DMS114 treated with DMSO at 0.1 percent for 48 hours (cell line): ENCODE results near the gene MAPK8IP2.
"Not testable (repeated sequence)": the region's sequence is repeated elsewhere in the genome, so short reads cannot be mapped to it uniquely, and the experiment has no call there.

ENCODE experiments used
- DNase-seq: peaks from one replicate; lab custom pipeline; 2025; ENCODE audit not compliant: unreplicated experiment; lab: John Stamatoyannopoulos, UW

The MAPK8IP2 gene

GRCh38 chr22:50612528-50613221, 12.1 kb downstream of the MAPK8IP2 start:
- DNase-seq, result no peak

DNA sequence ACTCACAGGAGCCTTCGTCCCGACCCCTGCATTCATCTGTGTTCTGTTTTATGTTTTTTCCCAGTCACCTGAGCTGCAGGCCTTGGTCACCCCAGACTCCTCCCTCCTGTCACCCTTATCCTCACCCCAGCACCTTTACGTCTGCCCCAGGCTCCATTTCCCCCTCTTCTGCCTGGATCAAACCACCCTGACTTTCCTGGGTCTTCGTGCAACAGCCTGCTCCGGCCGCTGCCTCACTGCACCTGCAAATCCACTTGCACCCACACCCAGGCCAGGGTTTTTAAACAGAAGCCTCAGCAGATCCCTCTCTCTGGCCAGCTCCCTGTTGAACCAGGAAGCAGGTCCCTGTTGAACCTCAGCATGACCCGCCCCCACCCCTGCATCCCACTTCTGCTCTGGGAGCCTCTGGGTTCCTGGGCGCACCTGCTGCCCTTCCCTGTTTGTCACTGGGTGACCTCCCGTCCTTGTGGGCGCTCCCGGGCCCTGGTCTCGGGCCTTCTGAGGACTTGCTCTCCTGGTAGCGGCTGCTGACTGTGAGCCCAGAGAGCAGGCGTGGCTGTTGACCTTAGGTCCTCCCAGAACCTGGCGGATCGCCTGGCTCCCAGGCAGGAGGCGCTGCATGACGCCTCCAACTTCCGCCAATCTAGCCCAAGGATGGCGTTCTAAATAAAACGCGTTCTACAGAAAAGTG, 12.8 kb downstream of the MAPK8IP2 start:
- no peak for DNase-seq

DNA sequence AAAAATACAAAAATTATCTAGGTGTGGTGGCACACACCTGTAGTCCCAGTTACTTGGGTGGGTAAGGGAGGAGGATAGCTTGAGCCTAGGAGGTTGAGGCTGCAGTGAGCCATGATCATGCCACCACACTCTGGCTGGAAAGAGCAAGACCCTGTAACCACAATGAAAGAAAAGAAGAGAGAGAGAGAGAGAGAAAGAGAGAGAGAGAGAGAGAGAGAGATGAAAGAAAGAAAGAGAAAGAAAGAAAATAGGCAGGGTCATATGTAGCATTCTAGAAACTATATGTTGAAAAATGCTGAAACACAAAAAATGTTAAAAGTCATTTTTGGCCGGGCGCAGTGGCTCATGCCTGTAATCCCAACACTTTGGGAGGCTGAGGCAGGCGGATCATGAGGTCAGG, 13.7 kb downstream of the MAPK8IP2 start:
- not testable (repeated sequence) for DNase-seq

- peak; percentile 74 for DNase-seq
These were observed 20.2 kb downstream of the MAPK8IP2 start for GRCh38 chr22:50620593-50621355.

- no peak for DNase-seq
These were observed 20.8 kb downstream of the MAPK8IP2 start for GRCh38 chr22:50621356-50621880.

- no peak for DNase-seq
These were observed 21.5 kb downstream of the MAPK8IP2 start for GRCh38 chr22:50621948-50622722.

GRCh38 chr22:50622723-50623327, 22.2 kb downstream of the MAPK8IP2 start:
- DNase-seq, result no peak

DNA sequence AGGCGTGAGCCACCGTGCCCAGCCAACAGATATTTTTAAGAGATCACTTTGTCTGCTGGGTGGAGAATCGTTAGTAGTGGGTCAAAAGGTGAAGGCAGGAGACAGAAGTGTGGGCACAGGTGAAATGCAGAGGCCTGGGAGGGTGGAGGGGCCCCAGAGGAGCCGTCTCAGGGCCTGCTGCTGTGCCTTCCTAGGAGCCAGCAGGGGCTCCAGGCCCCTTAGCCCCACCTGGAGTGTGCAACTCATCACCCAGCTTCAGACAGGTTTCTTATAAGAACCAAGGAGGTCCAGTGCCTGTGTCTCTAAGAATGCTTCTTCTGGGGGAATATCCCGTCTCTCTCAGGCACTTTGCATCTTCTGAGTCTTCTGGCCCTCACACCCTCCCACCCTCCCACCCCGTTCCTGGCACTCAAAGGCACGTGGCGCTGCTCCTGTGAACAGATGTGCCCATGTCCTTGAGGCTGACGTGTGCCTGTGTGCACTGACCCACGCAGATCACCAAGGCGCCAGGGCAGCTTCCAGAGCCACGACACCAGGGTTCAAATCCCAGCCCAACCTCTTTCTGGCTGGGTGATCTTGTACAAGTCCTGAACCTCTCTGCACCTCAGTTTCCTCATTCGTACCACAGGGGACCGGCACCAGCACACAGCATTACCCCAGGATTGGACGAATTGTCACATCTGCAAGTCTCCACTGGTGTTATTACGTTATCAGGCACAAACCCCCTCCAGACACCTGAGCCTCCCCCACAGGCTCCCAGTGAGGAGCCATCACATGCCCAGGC, 23.9 kb downstream of the MAPK8IP2 start:
- no peak for DNase-seq

GRCh38 chr22:50625131-50625567, 24.6 kb downstream of the MAPK8IP2 start:
- DNase-seq, result no peak

DNA sequence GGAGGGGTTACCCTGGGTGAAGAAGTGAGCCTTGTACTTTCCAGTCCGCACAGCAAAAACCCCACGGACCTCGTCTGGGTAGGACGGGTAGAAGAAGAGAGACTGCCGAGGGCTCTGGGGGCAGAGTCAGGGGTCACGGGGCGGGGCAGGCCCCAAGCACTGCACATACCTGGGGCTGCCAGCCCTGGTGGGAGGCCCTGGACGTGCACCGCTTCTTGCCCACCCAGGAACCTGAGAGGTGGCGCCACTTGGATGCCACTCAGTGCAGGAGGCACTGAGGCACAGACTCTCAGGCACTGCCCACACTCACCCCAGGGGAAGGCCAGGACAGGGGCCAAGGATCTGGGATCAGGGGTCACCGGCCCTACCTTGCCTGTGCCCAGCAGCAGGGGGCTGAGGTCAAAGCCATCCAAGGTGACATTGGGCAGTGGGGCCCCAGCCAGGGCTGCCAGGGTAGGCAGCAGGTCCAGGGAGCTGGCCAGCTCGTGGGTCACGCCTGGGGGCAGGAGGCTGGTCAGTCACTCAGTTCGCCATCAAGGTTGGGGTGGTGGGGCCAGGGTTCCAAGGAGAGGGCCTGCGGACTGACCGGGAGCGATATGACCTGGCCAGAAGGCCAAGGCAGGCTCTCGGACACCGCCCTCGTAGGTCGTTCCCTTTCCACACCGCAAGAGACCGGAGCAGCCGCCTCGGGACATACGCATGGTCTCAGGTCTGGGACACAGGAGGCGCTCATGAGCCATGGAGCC, 25.1 kb downstream of the MAPK8IP2 start:
- DNase-seq, result no peak

DNA sequence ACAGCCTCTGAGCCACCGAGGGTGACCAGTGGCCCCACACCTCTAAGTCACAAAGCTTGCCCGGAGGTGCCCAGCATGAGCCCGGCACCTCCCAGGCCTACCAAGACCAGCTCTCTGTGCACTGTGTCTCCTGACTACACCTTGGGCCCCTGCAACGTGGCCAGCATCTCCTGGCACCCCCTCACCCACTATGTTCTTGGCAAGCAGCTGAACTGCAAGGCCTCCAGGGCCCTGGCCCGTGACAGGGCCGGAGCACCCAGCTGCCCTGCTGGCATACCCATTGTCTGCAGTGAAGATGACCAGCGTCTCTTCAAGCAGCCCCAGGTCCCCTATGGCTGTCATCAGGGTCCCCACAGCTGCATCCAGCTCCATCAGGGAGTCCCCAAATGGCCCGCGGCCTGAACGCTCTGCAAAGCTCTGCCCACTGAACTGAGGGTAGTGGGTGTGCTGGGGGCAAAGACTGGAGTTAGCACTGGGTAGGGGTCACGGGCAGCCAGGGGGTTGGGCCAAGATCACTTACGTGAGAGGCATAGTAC, 25.8 kb downstream of the MAPK8IP2 start:
- no peak for DNase-seq

DNA sequence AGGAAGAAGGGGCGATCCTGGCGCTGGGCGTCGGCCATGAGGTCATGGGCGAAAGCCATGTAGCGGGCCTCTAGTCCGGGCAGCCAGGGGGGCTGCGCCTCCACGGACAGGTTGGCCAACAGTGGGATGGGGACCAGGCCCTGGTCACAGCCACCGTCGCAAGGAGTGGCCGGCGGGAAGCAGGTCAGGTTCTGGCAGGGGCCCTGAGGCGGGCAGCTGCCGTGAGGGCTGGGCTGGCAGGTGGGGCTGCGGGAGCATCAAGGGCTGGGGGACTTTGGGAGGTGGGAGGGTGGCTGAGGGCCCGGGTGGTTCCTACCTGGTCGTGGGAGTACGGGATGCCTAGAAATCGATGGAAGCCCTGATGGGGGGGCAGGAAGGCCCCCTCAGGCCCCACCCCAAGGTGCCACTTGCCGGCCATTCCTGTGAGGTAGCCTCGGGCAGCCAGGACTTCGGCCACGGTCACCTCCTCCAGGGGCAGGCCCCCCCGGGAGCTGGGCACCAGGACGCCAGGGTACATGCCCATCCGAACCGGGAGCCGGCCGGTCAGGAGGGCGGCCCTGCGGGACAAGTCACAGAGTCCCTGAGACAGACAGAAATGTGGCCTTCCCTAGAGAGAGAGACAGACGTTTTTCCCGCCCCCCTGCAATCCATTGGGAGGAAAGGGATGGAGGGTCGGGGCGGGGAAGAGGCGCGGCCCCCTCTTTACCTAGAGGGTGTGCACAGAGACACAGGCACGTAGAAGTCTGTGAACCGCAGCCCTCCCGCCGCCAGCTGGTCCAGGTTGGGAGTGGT, 26.5 kb downstream of the MAPK8IP2 start:
- DNase-seq, result no peak

DNA sequence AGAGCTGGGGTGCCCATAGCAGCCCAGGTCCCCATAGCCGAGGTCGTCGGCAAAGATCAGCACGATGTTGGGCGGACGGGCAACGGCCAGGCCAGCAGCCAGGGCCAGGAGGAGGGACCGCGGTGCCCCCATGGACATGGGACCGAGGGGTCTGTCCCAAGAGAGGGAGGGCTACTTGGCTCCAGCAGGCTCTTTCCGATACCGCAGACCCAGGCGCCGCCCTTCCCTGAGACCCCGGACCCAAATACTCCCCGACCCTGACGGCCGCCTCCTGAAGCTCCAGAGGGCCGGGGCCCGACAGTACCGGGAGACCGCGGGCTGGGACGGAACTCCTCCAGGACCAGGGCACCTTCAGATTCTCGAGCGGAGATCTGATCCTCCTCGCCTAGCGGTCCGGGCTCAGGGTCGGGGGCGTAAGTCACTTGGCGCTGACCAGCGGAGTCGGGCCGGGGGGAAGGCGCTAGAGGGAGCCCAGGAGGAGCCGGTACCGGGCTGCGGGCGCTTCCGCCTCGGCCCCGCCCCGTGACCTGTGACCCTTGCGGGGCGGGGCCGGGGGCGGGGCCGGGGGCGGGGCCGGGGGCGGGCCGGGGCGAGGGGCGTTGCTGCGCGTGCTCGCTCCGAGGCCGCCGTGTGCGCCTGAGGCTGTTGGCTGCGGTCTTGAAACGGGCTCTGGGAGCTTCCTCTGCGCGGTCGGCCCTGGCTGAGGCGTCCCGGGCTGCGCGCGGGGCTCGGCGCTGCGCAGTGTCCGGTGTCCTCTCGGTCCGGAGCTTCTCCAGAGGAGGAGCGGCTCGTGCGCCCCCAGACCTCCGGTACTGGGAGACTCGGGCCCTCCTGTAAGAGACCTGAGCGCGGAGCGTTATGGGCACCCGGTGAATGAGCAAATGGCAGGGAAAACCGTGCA, 27.3 kb downstream of the MAPK8IP2 start, which contains the start of gene ARSA:
TSS of gene ARSA (minus strand) at position 511 of the 901 bp plus-strand sequence. CDS start at position 138, 373 bp downstream.
- DNase-seq, result peak; percentile 40

DNA sequence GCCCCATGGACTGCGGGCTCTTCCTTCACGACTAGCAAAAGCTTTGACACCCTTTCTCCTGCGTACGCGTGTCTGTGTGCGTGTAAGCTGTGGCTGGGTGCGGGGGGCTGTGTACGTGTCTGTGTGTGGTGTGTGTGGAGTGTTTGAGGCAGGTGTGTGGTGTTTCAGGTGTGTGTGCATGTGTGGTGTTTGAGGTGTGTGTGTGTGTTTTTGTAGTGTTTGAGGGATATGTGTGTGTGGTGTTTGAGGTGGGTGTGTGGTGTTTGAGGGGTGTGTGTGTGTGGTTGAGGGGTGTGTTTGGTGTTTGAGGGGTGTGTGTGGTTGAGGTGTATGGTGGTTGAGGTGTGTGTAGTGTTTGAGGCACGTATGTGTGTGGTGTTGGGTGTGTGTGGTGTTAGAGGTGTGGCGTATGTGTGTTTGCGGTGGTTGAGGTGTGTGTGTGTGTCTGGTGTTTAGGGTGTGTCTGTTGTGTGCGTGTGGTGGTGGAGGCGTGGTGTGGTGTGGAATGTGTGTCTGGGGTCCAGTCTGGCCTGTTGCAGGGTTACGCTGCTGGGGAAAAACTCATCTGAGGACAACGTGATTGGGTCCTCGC, 28.0 kb downstream of the MAPK8IP2 start:
- no peak for DNase-seq

DNA sequence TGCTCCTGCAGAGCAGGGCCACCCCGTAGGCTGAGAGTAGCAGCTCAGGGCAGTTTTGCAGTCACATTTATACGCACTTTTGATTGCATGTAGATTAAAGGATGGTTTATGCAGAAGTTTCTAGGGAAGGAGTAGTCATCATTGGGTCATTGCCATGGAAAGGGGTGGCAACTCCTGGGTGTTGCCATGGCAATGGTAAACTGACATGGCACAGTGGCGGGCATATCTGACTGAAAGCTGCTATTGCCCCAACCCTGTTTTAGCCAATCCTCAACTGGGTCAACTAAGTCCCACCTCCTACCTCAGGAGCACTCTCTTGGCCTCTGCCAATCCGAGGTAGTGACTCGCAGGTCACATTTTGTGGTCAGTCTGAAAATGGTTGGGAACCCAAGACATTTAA, 29.8 kb downstream of the MAPK8IP2 start:
- DNase-seq, result no peak

GRCh38 chr22:50633086-50633485, 32.5 kb downstream of the MAPK8IP2 start:
- DNase-seq, result no peak
